H1 (cell line): Measurements from ENCODE around the gene ZBTB40. TPM values are rescaled to one million over a fixed set of nuclear protein-coding genes. Genes with fewer than 3 reads are reported as not detected.

ENCODE experiments used
- ASH2L ChIP-seq: fragments of 200-600, 300-600 bp; sonication (generic); IDR thresholded peaks from one replicate; pipeline ENCODE4 v1.7.1; 2017; ENCODE audit warnings: low read length
- CBX8 ChIP-seq: fragments of 300-800, 300-1000 bp; sonication (generic); IDR thresholded peaks from 2 replicates; pipeline ENCODE4 v1.7.1; 2016; ENCODE audit warnings: low read depth, low read length, borderline replicate concordance
- CEBPB ChIP-seq: IDR thresholded peaks from 2 replicates; pipeline ENCODE4 v1.6.1; 2012; ENCODE audit warnings: low read depth, low read length
- EGR1 ChIP-seq: IDR thresholded peaks from 2 replicates; pipeline ENCODE4 v1.6.1; 2011; ENCODE audit warnings: low read depth, low read length, borderline replicate concordance
- EP300 ChIP-seq, 2 experiments: IDR thresholded peaks; 1 replicate in 1 of 2; 2 replicates in 1 of 2; pipeline ENCODE4 v1.6.1; 2011 to 2012; ENCODE audit warnings: low read depth in 2 of 2, low read length in 2 of 2, mild to moderate bottlenecking in 2 of 2, borderline replicate concordance in 1 of 2, inconsistent platforms in 1 of 2, moderate library complexity in 1 of 2
- FOSL1 ChIP-seq: IDR thresholded peaks from 2 replicates; pipeline ENCODE4 v1.6.1; 2011; ENCODE audit warnings: mild to moderate bottlenecking, low read depth, low read length, moderate library complexity; ENCODE audit not compliant: insufficient read depth
- GABPA ChIP-seq: IDR thresholded peaks from 2 replicates; pipeline ENCODE4 v1.6.1; 2011; ENCODE audit warnings: mild to moderate bottlenecking, low read length, moderate library complexity, borderline replicate concordance; ENCODE audit not compliant: insufficient read depth
- GTF2F1 ChIP-seq: IDR thresholded peaks from 2 replicates; pipeline ENCODE4 v1.6.1; 2012; ENCODE audit warnings: low read depth, low read length, improper control_type of control experiment, borderline replicate concordance
- KDM4A ChIP-seq: IDR thresholded peaks from one replicate; pipeline ENCODE4 v1.7.1; 2012; ENCODE audit warnings: low read depth, mild to moderate bottlenecking, moderate library complexity, low read length, inconsistent platforms; ENCODE audit not compliant: severe bottlenecking
- NANOG ChIP-seq: IDR thresholded peaks from 2 replicates; pipeline ENCODE4 v1.6.1; 2011; ENCODE audit warnings: low read length, low read depth, mild to moderate bottlenecking, inconsistent platforms; ENCODE audit not compliant: insufficient read depth, poor library complexity, severe bottlenecking
- NRF1 ChIP-seq: IDR thresholded peaks from 2 replicates; pipeline ENCODE4 v1.6.1; 2011; ENCODE audit warnings: mild to moderate bottlenecking, low read depth, low read length, improper control_type of control experiment
- POLR2AphosphoS5 ChIP-seq: IDR thresholded peaks from 2 replicates; pipeline ENCODE4 v1.6.1; 2011; ENCODE audit warnings: low read depth, low read length
- POU5F1 ChIP-seq: IDR thresholded peaks from 2 replicates; pipeline ENCODE4 v1.6.1; 2011; ENCODE audit warnings: low read depth, mild to moderate bottlenecking, low read length, moderate library complexity
- RNF2 ChIP-seq: fragments of 200-900, 300-1000 bp; sonication (generic); IDR thresholded peaks from 2 replicates; pipeline ENCODE4 v1.7.1; 2016; ENCODE audit warnings: borderline replicate concordance, low read depth, mild to moderate bottlenecking, antibody characterized with exemption, low read length; ENCODE audit not compliant: poor library complexity, severe bottlenecking; ENCODE audit errors: missing control alignments
- SAP30 ChIP-seq: fragments of 300-600 bp; sonication (generic); IDR thresholded peaks from 2 replicates; pipeline ENCODE4 v1.7.1; 2012; ENCODE audit warnings: low read length, moderate library complexity, mild to moderate bottlenecking, inconsistent platforms; ENCODE audit not compliant: insufficient read depth, insufficient replicate concordance
- SIX5 ChIP-seq: IDR thresholded peaks from 2 replicates; pipeline ENCODE4 v1.6.1; 2011; ENCODE audit warnings: mild to moderate bottlenecking, low read depth, low read length
- SP4 ChIP-seq: IDR thresholded peaks from 2 replicates; pipeline ENCODE4 v1.6.1; 2012; ENCODE audit warnings: low read length, inconsistent platforms
- TAF7 ChIP-seq: optimal IDR thresholded peaks from 2 replicates; pipeline ENCODE3; 2011; ENCODE audit warnings: low read depth, mild to moderate bottlenecking, inconsistent platforms, low read length, moderate library complexity, borderline replicate concordance
- TBP ChIP-seq: IDR thresholded peaks from 2 replicates; pipeline ENCODE4 v1.6.1; 2011; ENCODE audit warnings: low read depth, low read length, improper control_type of control experiment
- TEAD4 ChIP-seq: IDR thresholded peaks from 2 replicates; pipeline ENCODE4 v1.6.1; 2012; ENCODE audit warnings: low read depth, low read length, inconsistent platforms, mixed read lengths
- YY1 ChIP-seq: IDR thresholded peaks from 2 replicates; pipeline ENCODE4 v1.6.1; 2011; ENCODE audit warnings: low read depth, mild to moderate bottlenecking, low read length
- polyA plus RNA-seq, 7 experiments: library from polyadenylated mRNA; depleted of rRNA in 3 of 7; stranded (reverse) in 5 of 7; unstranded in 2 of 7; fragments of >200 nt in 5 of 7; fragments of 200-250 nt in 2 of 7; gene quantifications; 1 replicate in 5 of 7; 2 replicates in 1 of 7; 4 replicates in 1 of 7; pipeline versions ENCODE4 v1.2.1 to v1.2.3, GENCODE V29; 2011 to 2013; ENCODE audit warnings: missing spikeins in 2 of 7, mixed read lengths in 2 of 7
- total RNA-seq: library from RNA; stranded (reverse); fragmentation: NEBNext Ultra II Directional; extraction: Animal tissue kit (Norgen Biotek cat#: 25700); gene quantifications from 2 replicates; pipeline ENCODE4 v1.2.1, GENCODE V29; 2021
- TF ChIP-seq, protein P1 (sequence below): IDR thresholded peaks from 2 replicates; pipeline ENCODE4 v1.6.1; 2011; ENCODE audit warnings: low read length, improper control_type of control experiment

ZBTB40 gene
- total and polyA plus RNA-seq, 2 of the 8 experiments (the other 6 are each of a cell fraction or from before 2014, with no cell fraction given), result 3.1 to 19.3 TPM

DNA sequence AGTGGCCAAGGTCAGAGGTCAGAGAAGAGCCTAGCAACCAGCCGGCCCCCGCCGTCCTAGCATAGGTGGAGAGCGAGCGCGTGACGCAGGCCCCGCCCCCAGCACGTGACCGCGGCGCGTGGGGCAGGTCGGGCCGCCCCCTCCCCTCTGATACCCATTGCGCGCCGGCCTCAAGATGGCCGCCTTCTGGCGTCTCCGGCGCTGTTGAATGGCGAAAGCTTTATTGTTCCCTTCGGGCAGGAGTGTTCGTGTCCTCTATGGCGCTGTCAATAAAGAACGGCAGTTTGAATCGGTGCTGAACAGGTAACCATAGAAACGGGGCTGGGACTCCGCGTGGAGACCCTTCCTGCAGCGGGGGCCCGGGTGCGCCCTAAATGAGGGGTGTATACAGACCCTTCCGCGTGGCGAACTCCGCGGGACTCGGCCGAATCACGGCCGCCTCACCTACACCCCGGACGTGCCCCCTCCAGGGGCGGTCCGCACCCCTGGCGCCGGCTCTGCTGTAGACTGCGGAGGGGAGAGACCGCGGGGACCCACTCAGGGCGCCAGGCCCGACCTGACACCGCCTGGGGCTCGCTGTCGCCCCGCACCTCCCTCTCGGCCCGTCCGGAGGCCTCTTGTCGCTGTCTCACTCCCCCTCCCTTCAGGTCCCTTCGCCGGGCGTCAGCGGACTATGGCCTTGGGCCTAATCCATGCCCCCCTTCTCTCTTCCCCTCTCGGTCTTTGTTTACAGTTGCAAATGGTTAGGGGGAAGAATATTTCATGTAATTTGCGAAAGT lies at the start of gene ZBTB40 (continued):
- TF ChIP-seq NRF1 (no peak), POLR2AphosphoS5 (no peak), POU5F1 (peak; percentile 59; the same call in 1 of the 2 replicates), GTF2F1 (0 out of 2 replicates have a peak, but pooled peaks have one; percentile 20), EP300 (IDR thresholded peaks at IDR 0.05; ENCODE audit: borderline replicate concordance in 1 of 2, low read depth in 2 of 2, low read length in 2 of 2) (peak; percentile 56 to 87), EGR1 (peak; percentile 84), FOSL1 (0 out of 2 replicates have a peak, but pooled peaks have one; percentile 34), NANOG (peak; percentile 56), YY1 (peak; percentile 99), GABPA (no peak), TBP (peak; percentile 41; the same call in 1 of the 2 replicates), RNF2 (no peak), ASH2L (peak; percentile 98), SIX5 (peak; percentile 32; the same call in 1 of the 2 replicates), KDM4A (peak; percentile 86), SP4 (peak; percentile 72; the same call in 1 of the 2 replicates), CEBPB (no peak), TEAD4 (peak; percentile 45; the same call in 1 of the 2 replicates), TAF7 (peak; percentile 58), CBX8 (no peak), SAP30 (peak; percentile 81)
- TF ChIP-seq, protein P1, sequence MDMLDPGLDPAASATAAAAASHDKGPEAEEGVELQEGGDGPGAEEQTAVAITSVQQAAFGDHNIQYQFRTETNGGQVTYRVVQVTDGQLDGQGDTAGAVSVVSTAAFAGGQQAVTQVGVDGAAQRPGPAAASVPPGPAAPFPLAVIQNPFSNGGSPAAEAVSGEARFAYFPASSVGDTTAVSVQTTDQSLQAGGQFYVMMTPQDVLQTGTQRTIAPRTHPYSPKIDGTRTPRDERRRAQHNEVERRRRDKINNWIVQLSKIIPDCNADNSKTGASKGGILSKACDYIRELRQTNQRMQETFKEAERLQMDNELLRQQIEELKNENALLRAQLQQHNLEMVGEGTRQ, result peak; percentile 99
